ENCODE data around the gene FBXL19. TPM values are rescaled to one million over a fixed set of nuclear protein-coding genes. Genes with fewer than 3 reads are reported as not detected.

Gene FBXL19, protein sequence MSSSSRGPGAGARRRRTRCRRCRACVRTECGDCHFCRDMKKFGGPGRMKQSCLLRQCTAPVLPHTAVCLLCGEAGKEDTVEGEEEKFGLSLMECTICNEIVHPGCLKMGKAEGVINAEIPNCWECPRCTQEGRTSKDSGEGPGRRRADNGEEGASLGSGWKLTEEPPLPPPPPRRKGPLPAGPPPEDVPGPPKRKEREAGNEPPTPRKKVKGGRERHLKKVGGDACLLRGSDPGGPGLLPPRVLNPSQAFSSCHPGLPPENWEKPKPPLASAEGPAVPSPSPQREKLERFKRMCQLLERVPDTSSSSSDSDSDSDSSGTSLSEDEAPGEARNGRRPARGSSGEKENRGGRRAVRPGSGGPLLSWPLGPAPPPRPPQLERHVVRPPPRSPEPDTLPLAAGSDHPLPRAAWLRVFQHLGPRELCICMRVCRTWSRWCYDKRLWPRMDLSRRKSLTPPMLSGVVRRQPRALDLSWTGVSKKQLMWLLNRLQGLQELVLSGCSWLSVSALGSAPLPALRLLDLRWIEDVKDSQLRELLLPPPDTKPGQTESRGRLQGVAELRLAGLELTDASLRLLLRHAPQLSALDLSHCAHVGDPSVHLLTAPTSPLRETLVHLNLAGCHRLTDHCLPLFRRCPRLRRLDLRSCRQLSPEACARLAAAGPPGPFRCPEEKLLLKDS
- total RNA-seq, result 10 to 100 TPM in 1 of 2 donors, 1 to 10 TPM in 1; 8.6 to 21.1 TPM

- Histone ChIP-seq H3K36me3 (replicated peaks in 1 of 2; ENCODE audit: insufficient read depth in 1 of 2, low read depth in 2 of 2) (no peaks in the 10 kb centered on the region), H3K4me1 (peaks cover 20% of the 10 kb centered on the region), H3K27ac (peak within 1 kb of the TSS; percentile 77 to 96 (median 92)), H3K9me3 (no peaks in the 10 kb centered on the region), H3K4me3 (peak within 1 kb of the TSS; percentile 66 to 96), H3K27me3 (no peaks in the 10 kb centered on the region)
- TF ChIP-seq, protein P1, sequence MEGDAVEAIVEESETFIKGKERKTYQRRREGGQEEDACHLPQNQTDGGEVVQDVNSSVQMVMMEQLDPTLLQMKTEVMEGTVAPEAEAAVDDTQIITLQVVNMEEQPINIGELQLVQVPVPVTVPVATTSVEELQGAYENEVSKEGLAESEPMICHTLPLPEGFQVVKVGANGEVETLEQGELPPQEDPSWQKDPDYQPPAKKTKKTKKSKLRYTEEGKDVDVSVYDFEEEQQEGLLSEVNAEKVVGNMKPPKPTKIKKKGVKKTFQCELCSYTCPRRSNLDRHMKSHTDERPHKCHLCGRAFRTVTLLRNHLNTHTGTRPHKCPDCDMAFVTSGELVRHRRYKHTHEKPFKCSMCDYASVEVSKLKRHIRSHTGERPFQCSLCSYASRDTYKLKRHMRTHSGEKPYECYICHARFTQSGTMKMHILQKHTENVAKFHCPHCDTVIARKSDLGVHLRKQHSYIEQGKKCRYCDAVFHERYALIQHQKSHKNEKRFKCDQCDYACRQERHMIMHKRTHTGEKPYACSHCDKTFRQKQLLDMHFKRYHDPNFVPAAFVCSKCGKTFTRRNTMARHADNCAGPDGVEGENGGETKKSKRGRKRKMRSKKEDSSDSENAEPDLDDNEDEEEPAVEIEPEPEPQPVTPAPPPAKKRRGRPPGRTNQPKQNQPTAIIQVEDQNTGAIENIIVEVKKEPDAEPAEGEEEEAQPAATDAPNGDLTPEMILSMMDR (IDR thresholded peaks at IDR 0.05), result no peak
- TF ChIP-seq POLR2A (IDR thresholded peaks at IDR 0.05), result no peak
- intact Hi-C loops (cut with DNase I), result no loop called here
- ATAC-seq (no peak), DNase-seq (peak in 3 of 4 donors; percentile 16 to 54 (median 34))
- 0 to 1% methylated on average over 7 to 26 of the region's 31 CpGs for WGBS, 2 donors
Observed at GRCh38 chr16:30923554-30924075, at the start of gene FBXL19. Gene FBXL19, plus strand, starts transcription at chr16:30923572. Its CDS starts 2,183 bp downstream, at chr16:30925755.

- Histone ChIP-seq H3K4me1 (peaks cover 21% of the 10 kb centered on the region), H3K36me3 (replicated peaks in 1 of 2; ENCODE audit: insufficient read depth in 1 of 2, low read depth in 2 of 2) (no peaks in the 10 kb centered on the region), H3K9me3 (no peaks in the 10 kb centered on the region), H3K27ac (peak overlapping the region; percentile 63 to 90 (median 85)), H3K4me3 (peak overlapping the region; percentile 44 to 55), H3K27me3 (no peaks in the 10 kb centered on the region)
- WGBS, 2 donors, result 21 to 23% methylated on average over 22 to 23 of the region's 23 CpGs
- ATAC-seq (no peak), DNase-seq (no peak)
- intact Hi-C loops (cut with DNase I), result no loop called here
- TF ChIP-seq, protein P1 (IDR thresholded peaks at IDR 0.05), result no peak
- TF ChIP-seq POLR2A (IDR thresholded peaks at IDR 0.05), result no peak
Observed at GRCh38 chr16:30874244-30874820, 49.0 kb upstream of the FBXL19 start.

- H3K4me1 ChIP-seq, result peaks cover 21% of the 10 kb centered on the region
- H3K9me3 ChIP-seq, result no peaks in the 10 kb centered on the region
- peak; percentile 88 to 92 (median 90) for DNase-seq
- H3K36me3 ChIP-seq (replicated peaks in 1 of 2; ENCODE audit: insufficient read depth in 1 of 2, low read depth in 2 of 2), result no peaks in the 10 kb centered on the region
- TF ChIP-seq, protein P1 (IDR thresholded peaks at IDR 0.05), result peak in 1 of 7 experiments; percentile 7
- TF ChIP-seq POLR2A (IDR thresholded peaks at IDR 0.05), result peak; percentile 73 to 91 (median 91)
- peak overlapping the region; percentile 63 to 90 (median 85) for H3K27ac ChIP-seq
- WGBS, 2 donors, result 0 to 1% methylated on average over 8 to 85 of the region's 85 CpGs
- intact Hi-C loops (cut with DNase I), result no loop called here
- no peaks in the 10 kb centered on the region for H3K27me3 ChIP-seq
- H3K4me3 ChIP-seq, result peak overlapping the region; percentile 44 to 55
- peak; percentile 97 for ATAC-seq
Observed at GRCh38 chr16:30874821-30875717, 48.3 kb upstream of the FBXL19 start.

All from body of pancreas (tissue), 4 donors.